Upper lobe of left lung (tissue), 4 donors: ENCODE data around the gene PYURF.

Source experiments
- EP300 ChIP-seq, 4 donors: sonication (generic); formaldehyde crosslinking; IDR thresholded peaks; one replicate each; pipeline ENCODE4 v1.5.1; 2017; ENCODE audit warnings: antibody characterized with exemption in 4 of 4, control low read depth in 2 of 4
- POLR2A ChIP-seq, 4 donors: fragments of 450-650 bp; IDR thresholded peaks; one replicate each; pipeline ENCODE4 v1.5.1; 2016 to 2017; ENCODE audit warnings: antibody characterized with exemption in 4 of 4, mild to moderate bottlenecking in 2 of 4
- POLR2AphosphoS5 ChIP-seq, 2 donors: sonication (generic); formaldehyde crosslinking; IDR thresholded peaks; one replicate each; pipeline ENCODE4 v1.5.1; 2017; ENCODE audit warnings: antibody characterized with exemption in 2 of 2
- TF ChIP-seq, protein P1 (sequence below), 6 experiments: fragments of 450-650 bp in 4 of 6; fragments of 200-600 bp in 2 of 6; sonication (generic) in 2 of 6; IDR thresholded peaks; one replicate each; pipeline ENCODE4 v1.5.1; 2016 to 2019; ENCODE audit warnings: antibody characterized with exemption in 6 of 6

DNA sequence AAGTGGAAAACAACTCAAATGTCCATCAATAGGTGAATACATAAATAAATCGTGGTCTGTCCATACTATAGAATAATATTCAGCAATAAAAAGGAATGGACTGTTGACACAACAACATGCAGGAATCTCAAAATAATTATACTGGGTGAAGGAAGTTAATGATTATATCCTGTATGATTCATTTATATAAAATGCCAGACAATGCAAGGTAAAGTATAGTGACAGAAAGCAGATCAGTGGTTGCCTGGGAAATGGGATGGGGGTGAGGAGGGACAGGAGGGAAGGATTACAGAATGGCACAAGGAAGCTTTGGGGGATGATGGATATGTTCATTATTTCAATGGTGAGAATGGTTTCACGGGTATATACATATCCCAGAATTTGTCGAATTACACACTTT is 12.3 kb downstream of the PYURF start:
- TF ChIP-seq, protein P1, sequence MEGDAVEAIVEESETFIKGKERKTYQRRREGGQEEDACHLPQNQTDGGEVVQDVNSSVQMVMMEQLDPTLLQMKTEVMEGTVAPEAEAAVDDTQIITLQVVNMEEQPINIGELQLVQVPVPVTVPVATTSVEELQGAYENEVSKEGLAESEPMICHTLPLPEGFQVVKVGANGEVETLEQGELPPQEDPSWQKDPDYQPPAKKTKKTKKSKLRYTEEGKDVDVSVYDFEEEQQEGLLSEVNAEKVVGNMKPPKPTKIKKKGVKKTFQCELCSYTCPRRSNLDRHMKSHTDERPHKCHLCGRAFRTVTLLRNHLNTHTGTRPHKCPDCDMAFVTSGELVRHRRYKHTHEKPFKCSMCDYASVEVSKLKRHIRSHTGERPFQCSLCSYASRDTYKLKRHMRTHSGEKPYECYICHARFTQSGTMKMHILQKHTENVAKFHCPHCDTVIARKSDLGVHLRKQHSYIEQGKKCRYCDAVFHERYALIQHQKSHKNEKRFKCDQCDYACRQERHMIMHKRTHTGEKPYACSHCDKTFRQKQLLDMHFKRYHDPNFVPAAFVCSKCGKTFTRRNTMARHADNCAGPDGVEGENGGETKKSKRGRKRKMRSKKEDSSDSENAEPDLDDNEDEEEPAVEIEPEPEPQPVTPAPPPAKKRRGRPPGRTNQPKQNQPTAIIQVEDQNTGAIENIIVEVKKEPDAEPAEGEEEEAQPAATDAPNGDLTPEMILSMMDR (IDR thresholded peaks at IDR 0.05): no peak
- TF ChIP-seq EP300 (IDR thresholded peaks at IDR 0.05) (no peak), POLR2AphosphoS5 (IDR thresholded peaks at IDR 0.05) (no peak), POLR2A (IDR thresholded peaks at IDR 0.05) (no peak)
